ENCODE data around the gene RPL39L.
"Not testable (repeated sequence)": the region's sequence is repeated elsewhere in the genome, so short reads cannot be mapped to it uniquely, and the experiment has no call there.

DNA sequence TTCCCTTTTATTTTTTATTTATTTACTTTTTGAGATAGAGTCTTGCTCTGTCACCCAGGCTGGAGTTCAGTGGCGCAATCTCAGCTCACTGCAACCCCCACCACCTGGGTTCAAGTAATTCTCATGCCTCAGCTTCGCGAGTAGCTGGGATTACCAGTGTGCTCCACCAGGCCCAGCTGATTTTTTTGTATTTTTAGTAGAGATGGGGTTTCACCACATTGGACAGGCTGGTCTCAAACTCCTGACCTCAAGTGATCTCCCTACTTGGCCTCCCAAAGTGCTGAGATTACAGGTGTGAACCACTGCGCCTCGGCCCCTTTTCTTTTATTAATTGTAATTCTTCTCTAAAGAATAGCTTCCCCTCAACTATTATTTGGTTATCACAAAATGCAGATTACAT lies 31.6 kb upstream of the RPL39L start:
- TF ChIP-seq CTCF (IDR thresholded peaks at IDR 0.05); POLR2A (IDR thresholded peaks at IDR 0.05; ENCODE audit: low read depth): not testable (repeated sequence)

Measured in esophagus muscularis mucosa (tissue), 3 donors.